ENCODE results near the gene LTC4S.

The LTC4S gene

GRCh38 chr5:179841621-179842020 lies 47.8 kb downstream of the LTC4S start:
- in situ Hi-C loops (cut with MboI; ENCODE audit: low sequenced_read_pairs), result no loop called here
